ENCODE results near the gene MTSS2. TPM values are rescaled to one million over a fixed set of nuclear protein-coding genes. Genes with fewer than 3 reads are reported as not detected.

The MTSS2 gene
- total RNA-seq, 1 donor from 2014 or later: 83.9 TPM

DNA sequence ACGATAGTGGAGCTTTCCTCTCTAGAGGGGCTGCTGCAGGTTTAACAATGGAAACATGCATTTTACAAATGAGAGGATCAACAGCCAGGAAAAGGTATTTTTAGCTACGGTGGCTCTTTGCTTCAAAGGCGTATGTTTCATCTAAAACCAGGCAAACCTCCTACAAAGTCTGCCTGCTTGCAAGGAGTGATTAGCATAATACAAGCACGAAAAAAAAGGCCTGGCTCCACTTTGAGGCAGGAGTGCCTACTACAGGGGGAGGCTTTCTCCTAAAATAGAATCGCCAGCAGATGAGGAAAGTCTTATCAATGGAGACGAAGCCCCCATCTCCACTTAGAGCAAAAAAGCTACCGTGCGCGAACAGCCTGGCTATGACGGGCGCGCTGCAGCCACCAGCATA is 27.1 kb upstream of the MTSS2 start:
- intact Hi-C loops (cut with micrococcal nuclease): no loop called here

DNA sequence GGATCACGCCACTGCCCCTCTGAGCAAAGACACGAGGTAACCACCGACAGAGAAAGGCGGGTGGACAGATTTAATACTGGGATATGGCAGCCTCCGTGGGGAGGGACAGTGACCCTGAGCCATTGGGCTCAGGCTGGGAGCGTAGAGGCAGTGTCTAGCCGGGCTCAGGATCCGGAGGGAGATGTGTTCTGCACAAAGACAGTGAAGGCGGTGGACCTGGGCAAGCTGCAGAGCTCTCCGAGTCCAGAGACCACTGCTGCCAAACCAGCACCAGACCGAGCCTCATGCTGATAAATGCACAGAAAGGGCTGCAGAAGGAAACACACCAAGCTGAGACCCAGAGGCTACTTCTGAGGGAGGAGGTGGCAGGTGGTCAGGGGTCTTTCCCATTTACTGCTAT is 26.5 kb upstream of the MTSS2 start:
- no peak overlapping the region for H3K27ac ChIP-seq (replicated peaks)

More for the DNA sequence above, 27.1 kb upstream of the MTSS2 start:
- TF ChIP-seq, protein P1, sequence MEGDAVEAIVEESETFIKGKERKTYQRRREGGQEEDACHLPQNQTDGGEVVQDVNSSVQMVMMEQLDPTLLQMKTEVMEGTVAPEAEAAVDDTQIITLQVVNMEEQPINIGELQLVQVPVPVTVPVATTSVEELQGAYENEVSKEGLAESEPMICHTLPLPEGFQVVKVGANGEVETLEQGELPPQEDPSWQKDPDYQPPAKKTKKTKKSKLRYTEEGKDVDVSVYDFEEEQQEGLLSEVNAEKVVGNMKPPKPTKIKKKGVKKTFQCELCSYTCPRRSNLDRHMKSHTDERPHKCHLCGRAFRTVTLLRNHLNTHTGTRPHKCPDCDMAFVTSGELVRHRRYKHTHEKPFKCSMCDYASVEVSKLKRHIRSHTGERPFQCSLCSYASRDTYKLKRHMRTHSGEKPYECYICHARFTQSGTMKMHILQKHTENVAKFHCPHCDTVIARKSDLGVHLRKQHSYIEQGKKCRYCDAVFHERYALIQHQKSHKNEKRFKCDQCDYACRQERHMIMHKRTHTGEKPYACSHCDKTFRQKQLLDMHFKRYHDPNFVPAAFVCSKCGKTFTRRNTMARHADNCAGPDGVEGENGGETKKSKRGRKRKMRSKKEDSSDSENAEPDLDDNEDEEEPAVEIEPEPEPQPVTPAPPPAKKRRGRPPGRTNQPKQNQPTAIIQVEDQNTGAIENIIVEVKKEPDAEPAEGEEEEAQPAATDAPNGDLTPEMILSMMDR (IDR thresholded peaks at IDR 0.05; ENCODE audit: borderline replicate concordance): no peak
- Histone ChIP-seq H3K27ac (replicated peaks) (no peak overlapping the region), H3K27me3 (ENCODE audit: low read depth) (no peaks in the 10 kb centered on the region), H3K36me3 (no peaks in the 10 kb centered on the region), H3K4me1 (peaks cover 52% of the 10 kb centered on the region), H3K9me3 (replicated peaks) (no peaks in the 10 kb centered on the region), H3K4me3 (no peak overlapping the region)
- DNase-seq: no peak

DNA sequence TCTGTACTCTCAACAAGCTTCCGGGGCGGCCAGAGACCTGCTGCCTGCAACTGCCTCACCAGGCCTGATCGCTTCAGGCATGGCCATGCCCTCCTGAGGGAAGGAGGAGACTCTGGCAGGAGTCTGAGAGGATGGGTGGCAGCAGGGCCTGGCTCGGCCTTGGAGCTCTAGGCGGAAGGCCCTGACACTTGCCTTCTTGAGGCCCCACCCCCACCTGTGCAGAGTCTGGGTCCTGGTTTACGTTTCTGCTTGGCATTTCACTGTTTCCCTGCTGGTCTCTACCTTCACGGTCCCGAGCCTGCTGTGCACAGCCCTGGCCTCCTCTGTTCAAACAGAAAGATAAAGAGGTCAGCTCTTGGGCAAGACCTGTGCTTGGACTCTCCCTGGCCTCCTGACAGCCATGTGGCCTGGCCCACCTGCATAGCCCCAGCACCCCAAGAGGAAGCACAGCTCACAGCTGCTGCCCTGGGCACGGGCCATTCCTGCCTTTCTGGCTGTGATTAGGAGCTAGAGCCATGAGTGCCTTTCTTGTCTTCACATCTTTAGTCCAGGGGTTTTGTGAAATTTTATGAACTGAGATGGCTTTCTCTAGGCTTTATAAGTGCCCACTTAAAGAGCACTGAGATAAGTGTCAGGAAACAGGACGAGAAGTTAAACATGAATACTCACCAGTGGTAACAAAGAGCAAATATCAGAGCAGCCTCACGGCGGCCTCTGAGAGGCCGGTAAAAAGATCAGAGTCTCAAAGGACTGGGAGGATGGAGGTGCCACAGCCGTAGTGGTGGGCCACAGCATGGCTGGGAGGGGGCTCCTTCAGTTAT is 25.6 kb upstream of the MTSS2 start:
- Histone ChIP-seq H3K4me1 (peaks cover 64% of the 10 kb centered on the region), H3K27me3 (ENCODE audit: low read depth) (no peaks in the 10 kb centered on the region), H3K36me3 (no peaks in the 10 kb centered on the region), H3K9me3 (replicated peaks) (no peaks in the 10 kb centered on the region), H3K27ac (replicated peaks) (no peak overlapping the region), H3K4me3 (no peak overlapping the region)
- TF ChIP-seq, protein P1 (IDR thresholded peaks at IDR 0.05; ENCODE audit: borderline replicate concordance): no peak
- intact Hi-C loops (cut with micrococcal nuclease): no loop called here
- DNase-seq: no peak

More for the DNA sequence above, 26.5 kb upstream of the MTSS2 start:
- intact Hi-C loops (cut with micrococcal nuclease): no loop called here
- no peaks in the 10 kb centered on the region for H3K27me3 ChIP-seq (ENCODE audit: low read depth)
- no peaks in the 10 kb centered on the region for H3K36me3 ChIP-seq
- no peaks in the 10 kb centered on the region for H3K9me3 ChIP-seq (replicated peaks)
- DNase-seq: no peak
- TF ChIP-seq, protein P1 (IDR thresholded peaks at IDR 0.05; ENCODE audit: borderline replicate concordance): no peak
- peaks cover 57% of the 10 kb centered on the region for H3K4me1 ChIP-seq
- no peak overlapping the region for H3K4me3 ChIP-seq

DNA sequence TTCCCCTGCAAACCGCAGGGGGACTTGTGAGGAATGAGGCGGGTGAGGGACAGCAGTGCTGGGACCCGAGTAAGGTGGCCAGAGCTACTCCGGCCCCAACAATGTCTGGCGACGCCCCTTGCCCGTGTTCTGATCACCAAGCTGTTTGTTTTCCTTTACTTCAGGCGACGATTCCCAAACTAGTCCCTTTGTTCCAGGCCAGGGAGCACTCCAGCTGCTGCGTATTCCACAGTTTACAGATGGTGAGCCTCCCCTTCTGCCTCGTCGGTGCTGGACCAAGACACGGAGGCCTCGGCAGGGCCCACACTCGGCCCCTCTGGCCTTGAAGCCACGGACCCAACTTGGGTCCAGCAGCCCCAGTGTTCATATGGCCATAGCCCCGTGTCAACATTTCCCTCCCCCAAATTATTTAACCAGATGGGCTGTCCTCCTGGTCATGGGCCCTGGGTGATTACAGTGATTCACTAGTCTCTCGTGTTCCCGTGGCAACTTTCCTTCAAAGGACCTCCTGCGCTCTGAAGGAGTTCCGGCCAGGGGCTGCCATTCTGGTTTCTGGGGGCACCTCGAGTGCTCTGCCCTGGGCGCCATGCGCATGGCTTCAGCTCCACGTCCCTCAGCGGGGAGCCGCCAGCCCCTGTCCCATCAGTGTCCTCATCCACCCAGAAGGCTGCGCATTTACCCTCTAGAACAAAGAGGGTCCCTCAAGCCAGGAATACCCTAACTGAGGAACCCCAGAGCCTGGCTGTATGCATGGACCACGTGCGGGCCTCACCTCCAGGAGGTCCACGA is 24.8 kb upstream of the MTSS2 start:
- DNase-seq: no peak
- Histone ChIP-seq H3K4me1 (peaks cover 59% of the 10 kb centered on the region), H3K9me3 (replicated peaks) (no peaks in the 10 kb centered on the region), H3K4me3 (no peak overlapping the region), H3K27me3 (ENCODE audit: low read depth) (no peaks in the 10 kb centered on the region), H3K36me3 (no peaks in the 10 kb centered on the region), H3K27ac (replicated peaks) (no peak overlapping the region)
- TF ChIP-seq, protein P1 (IDR thresholded peaks at IDR 0.05; ENCODE audit: borderline replicate concordance): no peak
- intact Hi-C loops (cut with micrococcal nuclease): no loop called here

DNA sequence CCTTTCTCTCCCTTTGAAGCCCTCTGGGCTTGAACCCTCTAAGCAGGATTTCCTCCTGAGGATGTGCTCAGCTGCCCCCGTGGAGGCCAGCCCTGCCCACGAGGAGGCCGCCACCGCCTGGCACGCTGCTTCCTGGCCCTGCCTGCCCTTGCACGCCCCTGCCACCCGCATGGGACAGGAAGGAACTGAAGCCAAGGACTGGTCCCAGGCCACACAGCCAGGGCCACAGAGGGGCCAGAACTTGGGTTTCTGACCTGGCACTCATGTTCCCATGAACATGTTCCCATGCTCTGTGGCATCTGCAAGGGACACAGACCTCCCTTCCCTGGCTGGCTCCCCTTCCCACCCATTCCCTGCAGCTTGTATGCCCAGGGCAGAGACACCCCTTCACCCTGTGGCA is 24.1 kb upstream of the MTSS2 start:
- intact Hi-C loops (cut with micrococcal nuclease): no loop called here
- Histone ChIP-seq H3K27ac (replicated peaks) (no peak overlapping the region), H3K9me3 (replicated peaks) (no peaks in the 10 kb centered on the region), H3K4me3 (no peak overlapping the region), H3K27me3 (ENCODE audit: low read depth) (no peaks in the 10 kb centered on the region), H3K4me1 (peaks cover 53% of the 10 kb centered on the region), H3K36me3 (no peaks in the 10 kb centered on the region)
- DNase-seq: no peak
- TF ChIP-seq, protein P1 (IDR thresholded peaks at IDR 0.05; ENCODE audit: borderline replicate concordance): no peak
